HG02938 (cell line): ENCODE measurements around the gene ICAM2.

Source experiments
- ATAC-seq: cut with Tn5 transposase; IDR thresholded peaks from one replicate; pipeline ENCODE4 v1.9.1; 2021; ENCODE audit warnings: mild to moderate bottlenecking, moderate library complexity; ENCODE audit not compliant: unreplicated experiment

Gene ICAM2

GRCh38 chr17:64020056-64020766 is at the start of gene ICAM2:
TSS of gene ICAM2 (minus strand) at chr17:64020633. CDS start at chr17:64006691, 13,942 bp downstream.
- ATAC-seq = peak; percentile 58

- no peak for ATAC-seq
Observed at GRCh38 chr17:64070213-64070612, 49.8 kb upstream of the ICAM2 start.

GRCh38 chr17:64069143-64069542 is 48.7 kb upstream of the ICAM2 start:
- no peak for ATAC-seq

- ATAC-seq = no peak
Observed at GRCh38 chr17:64067657-64068056, 47.2 kb upstream of the ICAM2 start.

- no peak for ATAC-seq
Observed at GRCh38 chr17:64066716-64067115, 46.3 kb upstream of the ICAM2 start.

- ATAC-seq = no peak
Observed at GRCh38 chr17:64065161-64065560, 44.7 kb upstream of the ICAM2 start.

GRCh38 chr17:64064331-64064730 is 43.9 kb upstream of the ICAM2 start:
- no peak for ATAC-seq

- ATAC-seq = no peak
Observed at GRCh38 chr17:64063766-64064224, 43.4 kb upstream of the ICAM2 start.

- ATAC-seq = no peak
Observed at GRCh38 chr17:64063088-64063487, 42.7 kb upstream of the ICAM2 start.

GRCh38 chr17:64061178-64061898 is 40.9 kb upstream of the ICAM2 start:
- no peak for ATAC-seq

- ATAC-seq = no peak
Observed at GRCh38 chr17:64060331-64060730, 39.9 kb upstream of the ICAM2 start.

- ATAC-seq = no peak
Observed at GRCh38 chr17:64059756-64060155, 39.3 kb upstream of the ICAM2 start.

- no peak for ATAC-seq
Observed at GRCh38 chr17:64058621-64059020, 38.2 kb upstream of the ICAM2 start.

- no peak for ATAC-seq
Observed at GRCh38 chr17:64057701-64058263, 37.3 kb upstream of the ICAM2 start.

- ATAC-seq = no peak
Observed at GRCh38 chr17:64056269-64057005, 36.0 kb upstream of the ICAM2 start.

GRCh38 chr17:64055183-64056142 is 35.0 kb upstream of the ICAM2 start:
- no peak for ATAC-seq

GRCh38 chr17:64054304-64054703 is 33.9 kb upstream of the ICAM2 start:
- no peak for ATAC-seq

- no peak for ATAC-seq
Observed at GRCh38 chr17:64053101-64053500, 32.7 kb upstream of the ICAM2 start.

GRCh38 chr17:64051153-64051552 is 30.7 kb upstream of the ICAM2 start:
- no peak for ATAC-seq

- ATAC-seq = no peak
Observed at GRCh38 chr17:64048805-64049204, 28.4 kb upstream of the ICAM2 start.
